Measurements from ENCODE around the gene SMIM20.

GRCh38 chr4:25939330-25939729 lies 25.3 kb downstream of the SMIM20 start:
- TF ChIP-seq CTCF (IDR thresholded peaks at IDR 0.05; ENCODE audit: low read depth, low read length, poor library complexity, severe bottlenecking) (no peak), EZH2phosphoT487 (IDR thresholded peaks at IDR 0.05; ENCODE audit: borderline replicate concordance, low read length) (no peak)

Data from DOHH2 (cell line).